IPS-20b (cell line): Measurements from ENCODE around the gene ZW10.

ENCODE experiments used
- H3K27ac ChIP-seq: one replicate; pipeline ENCODE4 v1.5.1; 2013; ENCODE audit warnings: low read length
- H3K27me3 ChIP-seq: 2 replicates; pipeline ENCODE4 v1.6.1; 2013; ENCODE audit warnings: mild to moderate bottlenecking, low read length, inconsistent platforms; ENCODE audit not compliant: insufficient read depth
- H3K36me3 ChIP-seq: 2 replicates; pipeline ENCODE4 v1.6.1; 2013; ENCODE audit warnings: low read depth, mild to moderate bottlenecking, inconsistent platforms, low read length, moderate library complexity; ENCODE audit not compliant: insufficient read depth
- H3K4me1 ChIP-seq: 2 replicates; pipeline ENCODE4 v1.6.1; 2013; ENCODE audit warnings: mild to moderate bottlenecking, control low read depth, inconsistent platforms, low read length, moderate library complexity; ENCODE audit not compliant: insufficient read depth
- H3K4me3 ChIP-seq: 2 replicates; pipeline ENCODE4 v1.5.1; 2013; ENCODE audit warnings: mild to moderate bottlenecking, low read length, inconsistent platforms
- H3K9ac ChIP-seq: 2 replicates; pipeline ENCODE4 v1.6.1; 2013; ENCODE audit warnings: low read depth, mild to moderate bottlenecking, inconsistent platforms, low read length, moderate library complexity
- H3K9me3 ChIP-seq: 2 replicates; pipeline ENCODE4 v1.6.1; 2013; ENCODE audit warnings: mild to moderate bottlenecking, low read depth, low read length, inconsistent platforms; ENCODE audit not compliant: insufficient read depth

The ZW10 gene

GRCh38 chr11:113736323-113736722 is 37.2 kb downstream of the ZW10 start:
- Histone ChIP-seq H3K27ac (no peak overlapping the region), H3K9me3 (no peaks in the 10 kb centered on the region), H3K9ac (no peak overlapping the region), H3K36me3 (peaks cover 84% of the 10 kb centered on the region), H3K4me3 (no peak overlapping the region), H3K4me1 (no peaks in the 10 kb centered on the region), H3K27me3 (no peaks in the 10 kb centered on the region)

DNA sequence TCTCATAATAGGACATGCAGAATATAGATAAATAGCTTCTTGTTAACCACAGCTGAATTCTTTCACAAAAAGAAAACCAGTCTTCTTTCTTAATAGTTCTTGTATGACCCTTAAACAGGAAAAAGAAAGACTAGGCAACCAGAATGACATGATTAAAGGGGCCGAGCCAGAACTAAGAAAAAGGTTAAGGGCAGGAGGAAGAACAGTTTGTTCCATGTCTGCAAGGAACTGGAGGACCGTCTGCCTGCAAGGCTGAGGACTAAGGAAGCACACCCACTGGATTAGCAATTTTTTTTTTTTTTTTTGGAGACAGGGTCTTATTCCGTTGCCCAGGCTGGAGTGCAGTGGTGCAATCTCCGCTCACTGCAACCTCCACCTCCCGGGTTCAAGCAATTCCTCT is 41.4 kb downstream of the ZW10 start:
- Histone ChIP-seq H3K27ac (no peak overlapping the region), H3K9ac (no peak overlapping the region), H3K36me3 (peaks cover 43% of the 10 kb centered on the region), H3K4me1 (no peaks in the 10 kb centered on the region), H3K4me3 (no peak overlapping the region), H3K9me3 (no peaks in the 10 kb centered on the region), H3K27me3 (no peaks in the 10 kb centered on the region)

- peaks cover 33% of the 10 kb centered on the region for H3K36me3 ChIP-seq
These were observed 42.4 kb downstream of the ZW10 start for GRCh38 chr11:113730887-113731726.

DNA sequence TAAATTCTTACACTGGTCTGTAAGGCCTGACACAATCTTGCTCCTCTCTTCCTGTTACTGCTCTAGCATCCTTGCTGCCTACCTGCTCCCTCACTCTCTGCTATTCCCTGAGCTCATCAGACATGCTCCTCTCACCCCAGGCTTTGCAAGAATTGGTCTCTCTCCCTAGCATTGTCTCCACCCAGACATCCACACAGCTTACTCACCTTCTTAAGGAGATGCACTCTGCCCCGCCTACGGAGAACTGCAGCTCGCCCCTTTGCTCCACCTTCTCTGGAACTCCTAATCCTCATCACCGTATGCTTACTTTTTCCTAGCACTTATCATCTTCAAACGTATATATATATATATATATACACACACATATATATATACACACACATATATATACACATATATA is 44.0 kb downstream of the ZW10 start:
- Histone ChIP-seq H3K9ac (no peak overlapping the region), H3K9me3 (no peaks in the 10 kb centered on the region), H3K27ac (no peak overlapping the region), H3K4me1 (no peaks in the 10 kb centered on the region), H3K4me3 (no peak overlapping the region), H3K27me3 (no peaks in the 10 kb centered on the region), H3K36me3 (peaks cover 20% of the 10 kb centered on the region; the same call in 1 of the 2 replicates)

More at GRCh38 chr11:113730887-113731726, 42.4 kb downstream of the ZW10 start:
- Histone ChIP-seq H3K4me3 (no peak overlapping the region), H3K9ac (no peak overlapping the region), H3K27ac (no peak overlapping the region), H3K4me1 (no peaks in the 10 kb centered on the region), H3K27me3 (no peaks in the 10 kb centered on the region), H3K9me3 (no peaks in the 10 kb centered on the region)

- H3K36me3 ChIP-seq = peaks cover 13% of the 10 kb centered on the region; the same call in 1 of the 2 replicates
- H3K4me1 ChIP-seq = no peaks in the 10 kb centered on the region
- no peaks in the 10 kb centered on the region for H3K27me3 ChIP-seq
- no peak overlapping the region for H3K4me3 ChIP-seq
- no peaks in the 10 kb centered on the region for H3K9me3 ChIP-seq
- no peak overlapping the region for H3K9ac ChIP-seq
- H3K27ac ChIP-seq = no peak overlapping the region
These were observed 44.7 kb downstream of the ZW10 start for GRCh38 chr11:113728814-113729213.

GRCh38 chr11:113725913-113726312 is 47.6 kb downstream of the ZW10 start:
- no peaks in the 10 kb centered on the region for H3K9me3 ChIP-seq
- no peak overlapping the region for H3K9ac ChIP-seq
- H3K27me3 ChIP-seq = no peaks in the 10 kb centered on the region
- H3K4me1 ChIP-seq = no peaks in the 10 kb centered on the region
- H3K36me3 ChIP-seq = no peaks in the 10 kb centered on the region
- no peak overlapping the region for H3K4me3 ChIP-seq
- no peak overlapping the region for H3K27ac ChIP-seq

DNA sequence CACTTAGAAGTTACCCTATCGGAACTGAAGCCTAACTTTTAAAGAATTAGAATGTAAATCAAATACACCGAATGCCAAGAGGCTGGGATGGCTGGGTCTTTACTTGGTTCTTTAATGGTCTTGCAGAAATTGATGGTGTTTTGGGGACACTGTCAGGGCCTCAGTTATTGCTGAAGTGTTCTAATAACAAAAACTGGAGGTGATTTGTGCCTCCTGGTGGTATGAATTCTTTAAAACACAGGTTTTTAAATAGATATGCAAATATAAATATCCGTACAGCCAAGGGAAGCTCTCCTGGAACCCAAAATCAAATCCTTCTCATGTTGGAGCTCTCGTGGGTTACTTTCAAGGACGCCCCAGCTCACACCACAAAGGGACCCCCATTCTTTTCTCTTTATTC is 48.1 kb downstream of the ZW10 start:
- Histone ChIP-seq H3K36me3 (no peaks in the 10 kb centered on the region), H3K9me3 (no peaks in the 10 kb centered on the region), H3K4me1 (no peaks in the 10 kb centered on the region), H3K27me3 (no peaks in the 10 kb centered on the region), H3K27ac (no peak overlapping the region), H3K9ac (no peak overlapping the region), H3K4me3 (no peak overlapping the region)

- Histone ChIP-seq H3K9ac (no peak overlapping the region), H3K9me3 (no peaks in the 10 kb centered on the region), H3K36me3 (no peaks in the 10 kb centered on the region), H3K27ac (no peak overlapping the region), H3K4me3 (no peak overlapping the region), H3K27me3 (no peaks in the 10 kb centered on the region), H3K4me1 (no peaks in the 10 kb centered on the region)
These were observed 48.7 kb downstream of the ZW10 start for GRCh38 chr11:113724778-113725177.

GRCh38 chr11:113723787-113724186 is 49.7 kb downstream of the ZW10 start:
- Histone ChIP-seq H3K9ac (no peak overlapping the region), H3K36me3 (no peaks in the 10 kb centered on the region), H3K4me3 (no peak overlapping the region), H3K4me1 (no peaks in the 10 kb centered on the region), H3K9me3 (no peaks in the 10 kb centered on the region), H3K27me3 (no peaks in the 10 kb centered on the region), H3K27ac (no peak overlapping the region)

DNA sequence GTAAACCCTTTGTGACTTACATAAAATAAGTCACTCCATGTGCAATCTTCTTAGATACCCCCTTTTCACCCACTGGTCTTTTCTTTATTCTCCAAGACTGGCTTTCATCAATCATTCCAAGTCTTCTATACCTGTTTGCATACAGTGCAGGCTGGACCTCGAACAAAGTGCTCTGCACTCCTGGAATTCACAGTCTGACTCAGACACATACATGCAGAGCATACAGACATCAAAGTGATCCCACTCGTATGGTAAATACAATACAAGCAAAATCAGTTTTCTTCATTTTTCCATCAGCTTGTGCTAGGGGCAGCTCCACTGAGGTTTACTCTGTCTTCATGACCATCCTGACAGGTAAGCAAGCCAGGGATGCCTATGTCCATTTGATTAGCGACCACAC is 50.6 kb downstream of the ZW10 start:
- Histone ChIP-seq H3K27me3 (no peaks in the 10 kb centered on the region), H3K9me3 (no peaks in the 10 kb centered on the region), H3K4me1 (no peaks in the 10 kb centered on the region), H3K27ac (no peak overlapping the region), H3K4me3 (no peak overlapping the region), H3K36me3 (no peaks in the 10 kb centered on the region), H3K9ac (no peak overlapping the region)

DNA sequence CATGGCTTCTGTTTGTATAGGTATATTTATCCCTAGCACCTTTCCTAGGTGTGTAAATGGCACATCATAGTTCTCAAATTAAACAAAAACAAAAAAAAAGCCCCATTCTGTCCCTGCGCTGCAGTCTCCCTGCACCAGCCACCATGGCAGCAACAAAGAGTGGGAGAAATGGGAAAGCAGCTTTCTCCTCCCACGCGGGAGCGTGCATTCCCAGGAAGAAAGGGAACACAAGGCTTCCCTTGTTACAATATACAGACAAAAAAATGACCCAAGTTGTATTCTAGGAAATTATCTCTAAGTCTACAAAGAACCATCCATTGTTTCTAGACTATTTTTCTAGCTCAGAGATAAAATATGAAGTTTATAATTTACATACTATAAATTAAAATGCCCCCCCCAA is 51.3 kb downstream of the ZW10 start:
- Histone ChIP-seq H3K9me3 (no peaks in the 10 kb centered on the region), H3K4me1 (no peaks in the 10 kb centered on the region), H3K36me3 (no peaks in the 10 kb centered on the region), H3K27ac (no peak overlapping the region), H3K27me3 (no peaks in the 10 kb centered on the region), H3K9ac (no peak overlapping the region), H3K4me3 (no peak overlapping the region)

DNA sequence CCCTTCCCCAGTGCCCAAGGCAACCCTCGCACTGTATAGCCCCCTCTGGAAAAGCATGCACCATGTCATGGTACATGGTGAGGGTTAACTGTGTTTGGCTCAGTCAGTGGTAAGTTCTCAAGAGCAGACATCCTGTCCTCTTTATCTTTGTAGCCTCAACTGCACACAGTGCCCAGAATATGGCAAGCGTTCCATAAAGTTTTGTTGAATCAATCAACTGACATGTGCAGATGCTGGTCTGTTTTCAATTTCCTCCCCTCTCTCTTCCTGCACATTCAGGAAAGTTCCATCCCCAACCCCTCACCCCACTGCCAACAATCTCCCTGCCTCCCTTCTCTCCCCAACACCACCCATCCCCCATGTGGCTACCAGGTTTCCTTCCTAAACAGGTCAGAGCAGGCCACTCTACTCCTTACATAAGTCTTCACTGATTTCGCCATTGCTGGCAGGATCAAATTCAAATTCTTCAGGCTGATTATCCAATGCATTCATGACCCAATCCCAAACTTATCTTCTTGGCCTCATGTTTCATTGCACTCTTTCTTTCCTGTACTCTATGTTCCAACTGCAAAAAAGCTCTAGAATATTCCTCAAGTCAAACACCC is 51.9 kb downstream of the ZW10 start:
- H3K4me1 ChIP-seq = no peaks in the 10 kb centered on the region
- H3K9me3 ChIP-seq = no peaks in the 10 kb centered on the region
- no peaks in the 10 kb centered on the region for H3K36me3 ChIP-seq
- no peak overlapping the region for H3K27ac ChIP-seq
- no peak overlapping the region for H3K4me3 ChIP-seq
- H3K9ac ChIP-seq = no peak overlapping the region
- no peaks in the 10 kb centered on the region for H3K27me3 ChIP-seq
